ENCODE results near the gene DUSP5.

GRCh38 chr10:110556296-110556695 is 58.6 kb downstream of the DUSP5 start:
- TF ChIP-seq, protein P1, sequence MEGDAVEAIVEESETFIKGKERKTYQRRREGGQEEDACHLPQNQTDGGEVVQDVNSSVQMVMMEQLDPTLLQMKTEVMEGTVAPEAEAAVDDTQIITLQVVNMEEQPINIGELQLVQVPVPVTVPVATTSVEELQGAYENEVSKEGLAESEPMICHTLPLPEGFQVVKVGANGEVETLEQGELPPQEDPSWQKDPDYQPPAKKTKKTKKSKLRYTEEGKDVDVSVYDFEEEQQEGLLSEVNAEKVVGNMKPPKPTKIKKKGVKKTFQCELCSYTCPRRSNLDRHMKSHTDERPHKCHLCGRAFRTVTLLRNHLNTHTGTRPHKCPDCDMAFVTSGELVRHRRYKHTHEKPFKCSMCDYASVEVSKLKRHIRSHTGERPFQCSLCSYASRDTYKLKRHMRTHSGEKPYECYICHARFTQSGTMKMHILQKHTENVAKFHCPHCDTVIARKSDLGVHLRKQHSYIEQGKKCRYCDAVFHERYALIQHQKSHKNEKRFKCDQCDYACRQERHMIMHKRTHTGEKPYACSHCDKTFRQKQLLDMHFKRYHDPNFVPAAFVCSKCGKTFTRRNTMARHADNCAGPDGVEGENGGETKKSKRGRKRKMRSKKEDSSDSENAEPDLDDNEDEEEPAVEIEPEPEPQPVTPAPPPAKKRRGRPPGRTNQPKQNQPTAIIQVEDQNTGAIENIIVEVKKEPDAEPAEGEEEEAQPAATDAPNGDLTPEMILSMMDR (IDR thresholded peaks at IDR 0.05): no peak
- no peak for TF ChIP-seq EZH2phosphoT487 (IDR thresholded peaks at IDR 0.05)

Data from neural progenitor cell (in vitro differentiated cells).